ENCODE measurements around the gene CCDC152.

DNA sequence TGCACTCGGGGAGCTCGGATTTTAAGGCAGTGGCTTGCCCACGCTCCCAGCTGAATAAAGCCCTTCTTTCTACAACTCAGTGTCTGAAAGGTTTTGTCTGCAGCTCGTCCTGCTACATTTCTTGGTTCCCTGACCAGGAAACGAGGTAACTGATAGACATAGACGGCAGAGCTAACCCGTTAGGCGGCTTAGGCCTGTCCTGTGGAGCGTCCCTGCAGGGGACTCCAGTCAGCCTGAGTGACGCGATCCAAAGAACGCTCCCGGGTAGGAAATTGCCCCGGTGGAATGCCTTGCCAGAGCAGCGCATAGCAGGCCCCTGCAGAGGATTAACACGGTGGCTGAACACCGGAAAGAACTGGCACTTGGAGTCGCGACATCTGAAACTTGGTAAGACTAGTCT is 56.9 kb downstream of the CCDC152 start:
- TF ChIP-seq EZH2 (IDR thresholded peaks at IDR 0.05) (no peak), TCF7L2 (IDR thresholded peaks at IDR 0.05; ENCODE audit: borderline replicate concordance, extremely low read depth, insufficient read depth, insufficient read length) (no peak), EZH2phosphoT487 (IDR thresholded peaks at IDR 0.05; ENCODE audit: borderline replicate concordance) (no peak), ZFX (IDR thresholded peaks at IDR 0.05) (no peak), CTCF (IDR thresholded peaks at IDR 0.05 in 2 of 3, conservative IDR thresholded peaks at IDR 0.05 in 1 of 3; ENCODE audit: borderline replicate concordance in 1 of 3, insufficient read depth in 1 of 3, low read depth in 2 of 3, low read length in 2 of 3) (no peak), ELF1 (IDR thresholded peaks at IDR 0.05; ENCODE audit: borderline replicate concordance, low read depth) (no peak), ZNF274 (IDR thresholded peaks at IDR 0.05; ENCODE audit: low read depth, low read length) (no peak), JUND (IDR thresholded peaks at IDR 0.05) (no peak), RAD21 (IDR thresholded peaks at IDR 0.05; ENCODE audit: low read depth) (no peak)
